Measurements from ENCODE around the gene NSG1. TPM values are rescaled to one million over a fixed set of nuclear protein-coding genes. Genes with fewer than 3 reads are reported as not detected.
A peak's percentile ranks its signal among the peaks of the same experiment; 100 is the strongest.

NSG1 gene
- total and polyA plus RNA-seq, 2 experiments from 2014 or later, result 0.31 to 0.86 TPM

DNA sequence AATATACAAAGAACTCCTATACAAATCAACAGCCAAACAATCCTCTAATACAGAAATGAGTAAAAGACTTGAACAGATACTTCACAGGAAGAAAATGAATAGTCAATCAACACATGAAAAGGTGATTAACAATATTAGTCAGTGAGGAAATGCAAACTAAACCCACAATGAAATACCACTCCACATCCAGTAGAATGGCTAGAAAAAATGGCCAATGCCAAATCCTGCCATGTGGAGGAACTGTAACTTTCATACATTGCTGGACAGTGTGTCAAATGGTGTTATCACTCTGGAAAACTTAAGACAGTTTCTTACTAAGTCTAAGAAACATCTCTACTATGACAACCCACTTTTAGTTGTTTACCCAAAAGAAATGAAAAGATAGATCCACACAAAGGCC lies 59.5 kb downstream of the NSG1 start:
- no peaks in the 10 kb centered on the region for H4K20me1 ChIP-seq (ENCODE audit: insufficient read depth)
- in situ Hi-C loops (cut with MboI), result no loop called here
- H3F3A ChIP-seq (ENCODE audit: insufficient read depth), result peaks cover 21% of the 10 kb centered on the region
- H3K27me3 ChIP-seq (replicated peaks; ENCODE audit: insufficient read depth), result no peaks in the 10 kb centered on the region
- no peak overlapping the region for H3K9ac ChIP-seq
- H3K4me2 ChIP-seq (ENCODE audit: unreplicated experiment), result peak overlapping the region; percentile 4
- no peak for TF ChIP-seq EZH2phosphoT487 (IDR thresholded peaks at IDR 0.05; ENCODE audit: insufficient read depth, low read depth)
- no peak for TF ChIP-seq EZH2 (IDR thresholded peaks at IDR 0.05; ENCODE audit: insufficient read depth, poor library complexity, severe bottlenecking)
- no peaks in the 10 kb centered on the region for H3K9me3 ChIP-seq (ENCODE audit: low read depth)
- peak; percentile 74 for DNase-seq
- H3K79me2 ChIP-seq (ENCODE audit: insufficient read depth), result peaks cover 7% of the 10 kb centered on the region; the same call in 1 of the 2 replicates
- H3K36me3 ChIP-seq (ENCODE audit: low read depth), result no peaks in the 10 kb centered on the region
- peaks cover 28% of the 10 kb centered on the region for H3K4me1 ChIP-seq (ENCODE audit: insufficient read depth)
- no peaks in the 10 kb centered on the region for H3K9me2 ChIP-seq (ENCODE audit: insufficient read depth)
- no peak overlapping the region for H2AFZ ChIP-seq
- H3K4me3 ChIP-seq, result no peak overlapping the region
- H3K27ac ChIP-seq, result peak overlapping the region; percentile 71

DNA sequence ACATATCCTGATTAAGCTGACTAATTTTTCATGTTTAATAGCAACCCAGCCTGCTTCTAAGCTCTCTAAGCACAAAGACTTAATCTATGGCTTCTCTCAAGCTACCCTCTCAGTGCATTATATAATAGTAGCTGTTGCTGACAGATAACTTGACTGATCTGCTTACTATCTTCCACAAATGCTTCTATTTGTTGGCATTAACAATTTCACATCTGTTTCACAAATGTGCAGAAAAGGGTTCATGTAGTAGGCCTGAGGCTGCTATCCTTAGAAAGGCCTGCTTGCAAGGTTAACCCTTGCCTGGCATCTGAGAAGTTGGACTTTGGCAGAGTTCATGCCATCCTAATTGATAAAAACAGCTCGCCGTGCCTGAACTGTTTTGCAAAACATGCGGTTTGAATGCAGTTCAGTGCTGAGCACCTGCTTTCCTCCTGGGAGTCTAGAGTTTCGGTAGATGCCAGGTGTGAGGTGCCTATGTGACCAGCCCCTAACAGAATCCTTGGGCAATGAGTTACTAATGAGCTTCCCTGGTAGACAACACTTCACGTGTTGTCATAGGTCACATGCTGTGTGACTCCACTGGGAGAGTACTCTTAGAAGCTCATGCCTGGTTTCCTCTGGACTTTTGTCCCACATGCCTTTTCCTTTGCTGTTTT lies 68.4 kb downstream of the NSG1 start:
- Histone ChIP-seq H3K79me2 (ENCODE audit: insufficient read depth) (no peaks in the 10 kb centered on the region), H3K36me3 (ENCODE audit: low read depth) (peaks cover 17% of the 10 kb centered on the region; the same call in 1 of the 2 replicates), H3K9me2 (ENCODE audit: insufficient read depth) (no peaks in the 10 kb centered on the region), H2AFZ (no peak overlapping the region), H3F3A (ENCODE audit: insufficient read depth) (peaks cover 21% of the 10 kb centered on the region), H3K4me1 (ENCODE audit: insufficient read depth) (peaks cover 14% of the 10 kb centered on the region), H3K9ac (no peak overlapping the region), H4K20me1 (ENCODE audit: insufficient read depth) (no peaks in the 10 kb centered on the region), H3K4me2 (ENCODE audit: unreplicated experiment) (no peak overlapping the region), H3K4me3 (no peak overlapping the region), H3K27me3 (replicated peaks; ENCODE audit: insufficient read depth) (no peaks in the 10 kb centered on the region), H3K27ac (no peak overlapping the region), H3K9me3 (ENCODE audit: low read depth) (no peaks in the 10 kb centered on the region)
- in situ Hi-C loops (cut with MboI), result no loop called here
- TF ChIP-seq EZH2 (IDR thresholded peaks at IDR 0.05; ENCODE audit: insufficient read depth, poor library complexity, severe bottlenecking) (no peak), EZH2phosphoT487 (IDR thresholded peaks at IDR 0.05; ENCODE audit: insufficient read depth, low read depth) (no peak)
- DNase-seq, result no peak
- 91 to 96% methylated on average over 5 of the region's 5 CpGs for WGBS, 2 experiments (ENCODE audit: low coverage in 1 of 2, low lambda C conversion rate in 2 of 2, missing lambda C conversion rate in 2 of 2)

DNA sequence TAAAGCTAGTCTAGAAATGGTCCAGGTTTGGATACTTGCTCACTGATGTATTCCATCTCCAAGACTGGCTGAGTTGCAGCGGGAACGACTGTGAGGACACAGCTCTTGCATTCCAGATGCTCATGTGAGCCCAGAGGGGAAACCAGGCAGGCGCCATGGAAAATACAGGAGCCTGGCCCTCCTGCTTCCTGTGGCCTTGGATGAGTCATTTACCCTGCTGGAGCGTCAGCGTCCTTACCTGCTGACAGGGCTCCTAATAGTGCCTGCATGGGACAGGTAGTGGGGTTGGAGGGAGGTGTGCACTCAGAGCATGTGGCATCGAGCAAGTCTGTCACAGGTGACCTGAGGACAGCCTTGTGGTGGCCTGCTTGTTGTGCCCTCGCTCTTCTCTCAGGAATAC lies 69.4 kb downstream of the NSG1 start:
- TF ChIP-seq EZH2phosphoT487 (IDR thresholded peaks at IDR 0.05; ENCODE audit: insufficient read depth, low read depth) (no peak), EZH2 (IDR thresholded peaks at IDR 0.05; ENCODE audit: insufficient read depth, poor library complexity, severe bottlenecking) (no peak)
- Histone ChIP-seq H3K9me2 (ENCODE audit: insufficient read depth) (no peaks in the 10 kb centered on the region), H3K36me3 (ENCODE audit: low read depth) (peaks cover 17% of the 10 kb centered on the region; the same call in 1 of the 2 replicates), H3K4me1 (ENCODE audit: insufficient read depth) (peaks cover 14% of the 10 kb centered on the region), H3K9ac (no peak overlapping the region), H3K79me2 (ENCODE audit: insufficient read depth) (0 out of 2 replicates have a peak, but pooled peaks cover 6% of the 10 kb centered on the region), H3K9me3 (ENCODE audit: low read depth) (no peaks in the 10 kb centered on the region), H3K4me3 (no peak overlapping the region), H3K27ac (peak overlapping the region; percentile 91), H3F3A (ENCODE audit: insufficient read depth) (peaks cover 21% of the 10 kb centered on the region), H3K4me2 (ENCODE audit: unreplicated experiment) (no peak overlapping the region), H3K27me3 (replicated peaks; ENCODE audit: insufficient read depth) (no peaks in the 10 kb centered on the region), H4K20me1 (ENCODE audit: insufficient read depth) (no peaks in the 10 kb centered on the region), H2AFZ (no peak overlapping the region)
- peak; percentile 6 for DNase-seq
- in situ Hi-C loops (cut with MboI), result no loop called here
- WGBS, 2 experiments (ENCODE audit: low coverage in 1 of 2, low lambda C conversion rate in 2 of 2, missing lambda C conversion rate in 2 of 2), result 93 to 96% methylated on average over 7 of the region's 7 CpGs

DNA sequence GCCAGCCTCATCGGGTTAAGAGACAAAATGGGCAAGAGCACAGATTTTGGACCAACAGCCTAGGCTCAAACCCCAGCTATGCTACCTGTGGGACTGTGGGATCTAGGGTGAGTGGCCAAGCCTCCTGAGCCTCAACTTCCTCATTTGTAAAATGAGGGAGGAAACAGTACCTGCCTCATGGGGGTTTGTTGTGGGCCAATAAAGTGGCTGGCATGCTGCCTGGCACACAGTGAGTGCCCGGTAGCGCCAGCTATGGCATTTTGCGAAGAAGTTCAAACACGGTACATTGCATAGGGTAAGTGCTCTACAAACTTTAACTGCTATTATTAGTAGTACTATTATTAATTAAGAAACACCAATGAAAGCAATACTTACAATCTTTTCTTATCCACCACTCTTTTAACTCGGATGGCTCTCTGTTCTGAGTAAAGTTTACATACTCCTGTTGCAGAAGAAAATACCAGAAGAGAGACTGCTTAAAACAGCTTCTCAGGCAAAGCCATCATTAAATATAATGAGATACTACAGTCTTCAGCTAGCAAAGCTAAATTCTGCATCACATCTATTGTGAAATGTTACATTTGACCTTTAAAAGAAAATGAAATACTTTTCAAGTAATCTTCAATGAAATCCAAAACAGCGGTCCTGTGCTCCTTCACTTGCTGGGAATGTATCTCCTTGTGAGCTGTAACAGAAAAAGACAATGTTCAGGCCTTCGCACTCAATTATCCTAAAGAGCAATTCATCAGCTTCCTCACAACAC lies 70.1 kb downstream of the NSG1 start:
- no peak overlapping the region for H2AFZ ChIP-seq
- peak overlapping the region; percentile 26 for H3K4me2 ChIP-seq (ENCODE audit: unreplicated experiment)
- H3K27me3 ChIP-seq (replicated peaks; ENCODE audit: insufficient read depth), result no peaks in the 10 kb centered on the region
- H3K9ac ChIP-seq, result peak overlapping the region; percentile 70
- in situ Hi-C loops (cut with MboI), result no loop called here
- no peaks in the 10 kb centered on the region for H3K9me3 ChIP-seq (ENCODE audit: low read depth)
- peaks cover 17% of the 10 kb centered on the region; the same call in 1 of the 2 replicates for H3K36me3 ChIP-seq (ENCODE audit: low read depth)
- H4K20me1 ChIP-seq (ENCODE audit: insufficient read depth), result no peaks in the 10 kb centered on the region
- 0 out of 2 replicates have a peak, but pooled peaks cover 13% of the 10 kb centered on the region for H3K79me2 ChIP-seq (ENCODE audit: insufficient read depth)
- peak; percentile 33 for DNase-seq
- H3K27ac ChIP-seq, result peak overlapping the region; percentile 91
- no peaks in the 10 kb centered on the region for H3K9me2 ChIP-seq (ENCODE audit: insufficient read depth)
- TF ChIP-seq EZH2 (IDR thresholded peaks at IDR 0.05; ENCODE audit: insufficient read depth, poor library complexity, severe bottlenecking) (no peak), EZH2phosphoT487 (IDR thresholded peaks at IDR 0.05; ENCODE audit: insufficient read depth, low read depth) (no peak)
- peaks cover 21% of the 10 kb centered on the region for H3F3A ChIP-seq (ENCODE audit: insufficient read depth)
- H3K4me3 ChIP-seq, result no peak overlapping the region
- 89 to 93% methylated on average over 8 of the region's 8 CpGs for WGBS, 2 experiments (ENCODE audit: low coverage in 1 of 2, low lambda C conversion rate in 2 of 2, missing lambda C conversion rate in 2 of 2)
- peaks cover 14% of the 10 kb centered on the region for H3K4me1 ChIP-seq (ENCODE audit: insufficient read depth)

All from GM23248 (cell line).